ENCODE measurements around the gene IL13.

Gene IL13

DNA sequence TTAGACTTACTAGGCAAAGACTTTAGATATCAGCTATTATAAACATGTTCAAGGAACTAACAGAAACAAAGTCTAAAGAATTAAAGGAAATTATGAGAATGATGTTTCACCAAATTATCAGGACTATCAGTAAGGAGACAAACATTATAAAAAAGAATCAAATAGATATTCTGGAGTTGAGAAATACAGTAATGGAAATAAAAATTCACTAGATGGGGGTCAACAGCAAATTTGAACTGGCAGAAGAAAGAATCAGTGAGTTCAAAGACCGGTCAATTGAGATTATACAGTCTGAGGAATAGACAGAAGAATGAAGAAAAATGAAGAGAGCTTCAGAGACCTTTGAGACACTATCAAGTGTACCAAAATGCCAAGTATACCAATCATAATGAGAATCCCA is 9.6 kb upstream of the IL13 start:
- Histone ChIP-seq H3K27ac (no peak overlapping the region), H3K9me3 (replicated peaks in 1 of 11) (peaks cover 10 to 27% (median 21%) of the 10 kb centered on the region in 11 experiments; a peak in 20 of 22 replicates), H3K9ac (no peak overlapping the region), H3K4me3 (no peak overlapping the region), H3K36me3 (peaks cover 0 to 10% (median under 1%) of the 10 kb centered on the region in 11 experiments; a peak in 9 of 22 replicates), H3K4me2 (no peak overlapping the region), H4K20me1 (no peaks in the 10 kb centered on the region), H3K27me3 (peaks cover 0 to 5% (median under 1%) of the 10 kb centered on the region in 11 experiments; a peak in 11 of 22 replicates), H3K4me1 (no peaks in the 10 kb centered on the region)
- TF ChIP-seq Cebpa-rat (IDR thresholded peaks at IDR 0.05), result no peak

DNA sequence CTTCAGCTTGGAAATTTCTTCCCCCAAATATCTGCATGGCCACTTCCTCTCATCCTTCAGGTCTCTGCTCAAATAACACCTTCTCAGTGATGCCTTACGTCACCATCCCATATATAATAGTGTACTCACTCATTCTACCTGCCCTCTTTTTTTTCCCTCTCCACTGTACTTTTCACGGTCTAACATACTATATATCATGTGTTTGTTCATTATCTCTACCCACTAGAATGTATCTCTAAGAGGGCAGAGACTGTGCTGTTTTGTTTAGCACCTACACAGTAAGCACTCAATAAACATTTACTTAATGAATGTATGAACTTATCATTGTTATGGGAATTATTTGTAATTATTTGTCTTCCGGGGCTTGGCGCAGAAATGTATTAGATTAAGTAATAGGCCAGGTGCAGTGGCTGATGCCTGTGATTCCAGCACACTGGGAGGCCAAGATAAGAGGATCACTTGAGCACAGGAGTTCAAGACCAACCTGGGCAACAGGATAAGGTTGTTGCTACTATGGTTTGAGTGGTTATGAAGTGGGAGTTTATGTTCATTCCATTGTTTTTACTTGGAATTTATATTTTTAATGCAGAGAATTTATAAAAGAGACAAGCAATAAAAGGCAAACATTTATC is 6.0 kb upstream of the IL13 start:
- Histone ChIP-seq H3K4me3 (no peak overlapping the region), H3K4me1 (peaks cover 9 to 11% (median 9%) of the 10 kb centered on the region in 10 experiments; a peak in 16 of 20 replicates), H3K36me3 (no peaks in the 10 kb centered on the region; a peak in 1 of 22 replicates), H3K27me3 (peaks cover 31 to 41% (median 37%) of the 10 kb centered on the region in 11 experiments), H4K20me1 (peaks cover 0 to 5% (median 0%) of the 10 kb centered on the region in 11 experiments; a peak in 2 of 22 replicates), H3K9me3 (replicated peaks in 1 of 11) (peaks cover 10 to 35% (median 28%) of the 10 kb centered on the region in 11 experiments), H3K27ac (no peak overlapping the region), H3K9ac (no peak overlapping the region), H3K4me2 (no peak overlapping the region)
- no peak for TF ChIP-seq Cebpa-rat (IDR thresholded peaks at IDR 0.05)

DNA sequence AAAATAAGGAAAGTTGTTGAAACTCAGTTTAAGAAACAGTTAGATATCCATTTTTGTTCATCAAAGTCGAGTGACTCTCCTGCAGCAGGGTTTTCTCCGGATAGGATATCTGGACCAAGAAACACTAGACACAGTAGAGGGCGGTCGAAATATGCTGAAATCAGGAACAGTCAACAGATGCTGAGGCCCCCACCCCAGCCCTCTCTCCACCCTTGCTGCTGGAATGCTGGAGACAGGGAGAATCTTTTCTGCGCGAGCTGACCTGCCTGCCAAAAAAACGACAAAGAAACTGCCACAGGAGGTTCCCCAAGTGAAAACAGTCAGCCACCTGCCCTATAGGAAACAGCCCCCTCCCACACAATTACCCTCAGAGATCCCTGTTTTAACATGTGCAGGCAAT is 4.3 kb upstream of the IL13 start:
- Histone ChIP-seq H4K20me1 (peaks cover 0 to 5% (median 0%) of the 10 kb centered on the region in 11 experiments; a peak in 2 of 22 replicates), H3K4me1 (peaks cover 9 to 11% (median 9%) of the 10 kb centered on the region in 10 experiments; a peak in 16 of 20 replicates), H3K9ac (no peak overlapping the region), H3K36me3 (no peaks in the 10 kb centered on the region), H3K27me3 (peaks cover 40 to 55% (median 51%) of the 10 kb centered on the region in 11 experiments), H3K4me3 (no peak overlapping the region), H3K27ac (no peak overlapping the region), H3K9me3 (replicated peaks in 1 of 11) (peaks cover 0 to 19% (median 12%) of the 10 kb centered on the region in 11 experiments; a peak in 16 of 22 replicates), H3K4me2 (no peak overlapping the region)
- TF ChIP-seq Cebpa-rat (IDR thresholded peaks at IDR 0.05), result no peak

DNA sequence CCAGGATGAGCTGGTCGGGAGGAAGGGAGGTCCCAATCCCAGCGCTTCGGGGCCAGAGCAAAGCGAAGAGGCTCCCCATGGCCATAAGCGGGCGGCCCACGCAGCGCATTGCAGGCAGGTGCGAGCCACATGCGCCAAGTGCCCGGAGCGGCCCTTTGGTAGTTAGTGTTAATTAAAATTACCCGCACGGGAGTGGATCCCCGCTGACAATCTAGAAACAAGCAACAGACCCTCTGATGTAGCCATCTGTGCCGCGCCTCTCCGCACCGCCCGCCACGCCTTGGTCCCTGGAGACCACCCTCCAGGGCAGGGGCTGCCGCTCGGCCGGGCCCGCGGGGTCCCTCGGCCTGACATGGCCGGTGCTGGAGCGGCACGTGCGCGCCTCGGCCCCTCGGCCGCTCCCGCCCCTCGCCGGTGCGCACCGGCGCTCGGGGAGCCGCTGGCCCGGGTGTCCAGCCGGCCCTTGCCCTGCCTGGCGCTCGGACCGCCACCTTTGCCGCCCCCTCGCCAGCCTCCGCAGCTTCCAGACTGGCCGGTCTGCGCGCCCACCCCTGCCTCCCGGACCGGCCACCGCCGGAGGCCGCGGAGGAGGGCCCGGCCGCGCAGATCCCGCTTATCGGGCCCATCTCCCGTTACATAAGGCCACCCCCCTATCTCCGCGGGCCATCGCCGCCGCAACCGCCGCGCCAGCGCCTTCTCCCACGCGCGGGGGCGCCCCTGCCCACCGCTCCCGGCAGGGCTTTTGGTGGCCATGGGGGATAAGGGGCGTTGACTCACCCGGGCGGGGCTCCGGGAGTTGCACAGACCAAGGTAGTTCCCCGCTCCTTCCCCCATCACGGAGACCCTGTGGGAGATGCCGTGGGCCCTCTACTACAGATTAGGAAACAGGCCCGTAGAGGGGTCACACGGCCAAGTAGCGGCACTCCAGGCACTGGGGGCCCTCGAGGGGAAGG is 1.9 kb upstream of the IL13 start:
- H4K20me1 ChIP-seq, result peaks cover 0 to 5% (median 0%) of the 10 kb centered on the region in 11 experiments; a peak in 2 of 22 replicates
- no peak for TF ChIP-seq Cebpa-rat (IDR thresholded peaks at IDR 0.05)
- H3K4me2 ChIP-seq, result peak overlapping the region; percentile 52 to 71 (median 63)
- H3K27ac ChIP-seq, result no peak overlapping the region
- H3K4me3 ChIP-seq, result peak overlapping the region in 9 of 10 experiments; percentile 19 to 56 (median 33); a peak in 12 of 20 replicates
- peaks cover 40 to 55% (median 51%) of the 10 kb centered on the region in 11 experiments for H3K27me3 ChIP-seq
- no peak overlapping the region for H3K9ac ChIP-seq
- peaks cover 0 to 16% (median 10%) of the 10 kb centered on the region in 11 experiments; a peak in 10 of 22 replicates for H3K9me3 ChIP-seq (replicated peaks in 1 of 11)
- H3K4me1 ChIP-seq, result peaks cover 16 to 22% (median 19%) of the 10 kb centered on the region in 10 experiments
- no peaks in the 10 kb centered on the region for H3K36me3 ChIP-seq

DNA sequence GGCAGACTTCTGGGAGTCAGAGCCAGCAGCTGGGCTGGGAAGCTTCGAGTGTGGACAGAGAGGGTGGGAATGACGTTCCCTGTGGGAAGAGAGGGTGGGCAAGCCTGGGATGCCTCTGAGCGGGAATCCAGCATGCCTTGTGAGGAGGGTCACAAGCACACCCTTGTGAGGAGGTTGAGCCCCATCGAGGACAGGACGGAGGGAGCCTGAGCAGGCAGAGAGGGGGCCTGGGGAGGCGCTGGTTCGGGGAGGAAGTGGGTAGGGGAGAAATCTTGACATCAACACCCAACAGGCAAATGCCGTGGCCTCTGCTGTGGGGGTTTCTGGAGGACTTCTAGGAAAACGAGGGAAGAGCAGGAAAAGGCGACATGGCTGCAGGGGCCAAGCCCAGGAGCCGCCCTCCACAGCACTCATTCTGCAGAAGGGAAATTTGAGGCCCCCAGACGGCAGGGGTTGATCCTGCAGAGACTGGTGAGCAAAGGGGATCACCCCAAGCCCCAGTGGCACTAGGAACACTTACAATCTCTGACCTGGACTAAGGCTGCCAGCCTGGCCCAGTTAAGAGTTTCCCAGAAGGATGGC is 1.1 kb upstream of the IL13 start:
- peak overlapping the region in 6 of 11 experiments; percentile 52 to 68 (median 64); a peak in 4 of 22 replicates for H3K4me2 ChIP-seq

DNA sequence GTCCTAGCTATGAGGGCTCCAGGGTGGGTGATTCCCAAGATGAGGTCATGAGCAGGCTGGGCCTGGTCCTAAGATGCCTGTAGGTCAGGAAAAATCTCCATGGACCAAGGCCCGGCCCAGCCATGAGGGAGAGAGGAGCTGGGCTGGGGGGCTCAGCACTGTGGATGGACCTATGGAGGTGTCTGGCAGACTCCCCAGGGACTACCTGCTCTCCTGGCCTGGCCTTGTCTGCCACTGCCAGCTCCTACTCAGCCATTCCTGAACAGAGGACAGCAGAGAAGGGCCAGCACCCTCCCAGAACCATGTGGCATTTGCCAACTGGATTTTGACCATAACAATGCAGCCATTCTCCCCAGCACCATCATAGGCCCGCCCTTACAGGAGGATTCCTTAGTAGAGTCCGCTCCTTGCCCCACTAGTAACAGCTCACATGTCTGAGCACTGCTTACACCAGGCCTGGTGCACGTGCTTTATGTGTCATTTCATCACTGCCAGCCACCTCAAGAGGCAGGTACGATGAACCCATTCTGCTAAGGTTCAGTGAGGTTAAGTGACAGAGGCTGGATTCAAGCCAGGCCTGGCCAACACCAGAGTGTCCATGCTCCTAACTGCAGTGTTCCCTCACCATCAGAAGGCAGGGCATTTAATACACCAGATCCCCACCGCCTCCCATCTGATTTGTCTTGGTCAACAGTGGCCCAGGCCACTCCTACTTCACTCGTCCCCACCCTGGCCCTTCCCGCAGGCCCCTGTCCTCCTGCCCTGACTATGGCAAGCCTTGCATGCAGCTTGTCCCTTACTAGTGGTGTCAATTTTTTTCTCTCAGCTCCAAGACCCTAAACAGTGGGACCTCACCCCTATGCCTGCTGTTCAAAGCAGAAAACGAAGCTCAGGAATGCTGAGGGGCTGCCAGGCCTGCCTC is 669 bp downstream of the IL13 start:
- Histone ChIP-seq H3K4me1 (peaks cover 31 to 47% (median 44%) of the 10 kb centered on the region in 10 experiments), H3K4me2 (no peak overlapping the region), H3K27me3 (peaks cover 40 to 50% (median 46%) of the 10 kb centered on the region in 11 experiments), H3K9me3 (replicated peaks in 1 of 11) (peaks cover 0 to 16% (median 10%) of the 10 kb centered on the region in 11 experiments; a peak in 10 of 22 replicates), H4K20me1 (peaks cover 0 to 5% (median 0%) of the 10 kb centered on the region in 11 experiments; a peak in 3 of 22 replicates), H3K9ac (no peak overlapping the region), H3K4me3 (no peak overlapping the region), H3K36me3 (no peaks in the 10 kb centered on the region), H3K27ac (no peak overlapping the region)
- no peak for TF ChIP-seq Cebpa-rat (IDR thresholded peaks at IDR 0.05)

More for the DNA sequence above, 1.1 kb upstream of the IL13 start:
- no peak overlapping the region for H3K27ac ChIP-seq
- H3K4me1 ChIP-seq, result peaks cover 22 to 29% (median 26%) of the 10 kb centered on the region in 10 experiments
- H3K27me3 ChIP-seq, result peaks cover 40 to 55% (median 51%) of the 10 kb centered on the region in 11 experiments
- no peaks in the 10 kb centered on the region for H3K36me3 ChIP-seq
- H3K9me3 ChIP-seq (replicated peaks in 1 of 11), result peaks cover 0 to 16% (median 10%) of the 10 kb centered on the region in 11 experiments; a peak in 10 of 22 replicates
- no peak for TF ChIP-seq Cebpa-rat (IDR thresholded peaks at IDR 0.05)
- H4K20me1 ChIP-seq, result peaks cover 0 to 5% (median 0%) of the 10 kb centered on the region in 11 experiments; a peak in 2 of 22 replicates
- H3K4me3 ChIP-seq, result peak overlapping the region in 2 of 10 experiments; percentile 34 to 42; a peak in 3 of 20 replicates
- no peak overlapping the region for H3K9ac ChIP-seq

DNA sequence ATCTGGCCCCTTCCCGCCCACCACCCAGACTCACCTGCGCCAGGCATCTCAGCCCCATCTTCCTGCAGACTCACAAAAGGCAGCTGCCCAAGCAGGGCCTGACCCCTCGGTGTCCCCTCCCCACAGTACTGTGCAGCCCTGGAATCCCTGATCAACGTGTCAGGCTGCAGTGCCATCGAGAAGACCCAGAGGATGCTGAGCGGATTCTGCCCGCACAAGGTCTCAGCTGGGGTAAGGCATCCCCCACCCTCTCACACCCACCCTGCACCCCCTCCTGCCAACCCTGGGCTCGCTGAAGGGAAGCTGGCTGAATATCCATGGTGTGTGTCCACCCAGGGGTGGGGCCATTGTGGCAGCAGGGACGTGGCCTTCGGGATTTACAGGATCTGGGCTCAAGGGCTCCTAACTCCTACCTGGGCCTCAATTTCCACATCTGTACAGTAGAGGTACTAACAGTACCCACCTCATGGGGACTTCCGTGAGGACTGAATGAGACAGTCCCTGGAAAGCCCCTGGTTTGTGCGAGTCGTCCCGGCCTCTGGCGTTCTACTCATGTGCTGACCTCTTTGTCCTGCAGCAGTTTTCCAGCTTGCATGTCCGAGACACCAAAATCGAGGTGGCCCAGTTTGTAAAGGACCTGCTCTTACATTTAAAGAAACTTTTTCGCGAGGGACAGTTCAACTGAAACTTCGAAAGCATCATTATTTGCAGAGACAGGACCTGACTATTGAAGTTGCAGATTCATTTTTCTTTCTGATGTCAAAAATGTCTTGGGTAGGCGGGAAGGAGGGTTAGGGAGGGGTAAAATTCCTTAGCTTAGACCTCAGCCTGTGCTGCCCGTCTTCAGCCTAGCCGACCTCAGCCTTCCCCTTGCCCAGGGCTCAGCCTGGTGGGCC is 1.9 kb downstream of the IL13 start:
- H4K20me1 ChIP-seq, result peaks cover 0 to 5% (median 0%) of the 10 kb centered on the region in 11 experiments; a peak in 3 of 22 replicates
- no peaks in the 10 kb centered on the region for H3K36me3 ChIP-seq
- peaks cover 0 to 16% (median 10%) of the 10 kb centered on the region in 11 experiments; a peak in 10 of 22 replicates for H3K9me3 ChIP-seq (replicated peaks in 1 of 11)
- no peak overlapping the region for H3K4me3 ChIP-seq
- peaks cover 29 to 37% (median 34%) of the 10 kb centered on the region in 11 experiments for H3K27me3 ChIP-seq
- H3K4me1 ChIP-seq, result peaks cover 39 to 59% (median 55%) of the 10 kb centered on the region in 10 experiments
- H3K9ac ChIP-seq, result no peak overlapping the region
- peak overlapping the region in 10 of 11 experiments; percentile 63 to 87 (median 76); a peak in 19 of 22 replicates for H3K4me2 ChIP-seq
- no peak for TF ChIP-seq Cebpa-rat (IDR thresholded peaks at IDR 0.05)
- peak overlapping the region in 1 of 11 experiments; percentile 45; a peak in 1 of 22 replicates for H3K27ac ChIP-seq
